H7 (cell line): ENCODE data around the gene SUGCT. TPM values are rescaled to one million over a fixed set of nuclear protein-coding genes. Genes with fewer than 3 reads are reported as not detected.

Experiments
- DNase-seq: peaks from one replicate; pipeline ENCODE4 v3.0.0; 2012
- H3K27me3 ChIP-seq: 2 replicates; pipeline ENCODE4 v1.6.0; 2011; ENCODE audit warnings: mild to moderate bottlenecking, low read length; ENCODE audit not compliant: control insufficient read depth, insufficient read depth
- H3K36me3 ChIP-seq: replicated peaks from 2 replicates; pipeline ENCODE4 v1.5.1; 2011; ENCODE audit warnings: low read length; ENCODE audit not compliant: control insufficient read depth, insufficient read depth
- H3K4me3 ChIP-seq: 2 replicates; pipeline ENCODE4 v1.5.1; 2011; ENCODE audit warnings: low read depth, mild to moderate bottlenecking, control low read depth, low read length, moderate library complexity; ENCODE audit not compliant: insufficient read depth
- total RNA-seq: library from RNA; depleted of rRNA; stranded (reverse); fragments of >200 nt; shearing (Covaris generic); gene quantifications from 2 replicates; pipeline ENCODE4 v1.2.3, GENCODE V29; 2014

Gene SUGCT
- total RNA-seq, 1 experiment from 2014 or later: 4.3 TPM

DNA sequence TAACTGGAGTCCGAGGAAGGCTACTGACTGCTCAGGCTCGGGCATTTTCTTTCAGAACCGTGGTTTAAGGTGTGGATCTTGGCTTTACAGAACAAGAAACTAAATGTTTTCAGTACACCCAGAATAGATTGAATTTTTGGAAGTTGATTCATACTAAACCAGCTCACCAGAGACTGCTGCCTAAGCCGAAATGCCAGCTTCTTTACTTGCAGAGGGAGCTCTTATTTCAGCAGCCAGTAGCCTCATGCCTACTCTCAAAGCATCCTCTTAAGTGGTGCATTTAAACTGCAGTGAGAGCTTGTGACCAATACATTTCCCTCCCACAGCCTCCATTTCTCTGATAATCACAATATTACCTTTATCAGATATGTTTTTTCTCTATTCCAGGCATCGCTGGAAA, 615.1 kb downstream of the SUGCT start:
- no peaks in the 10 kb centered on the region for H3K36me3 ChIP-seq

DNA sequence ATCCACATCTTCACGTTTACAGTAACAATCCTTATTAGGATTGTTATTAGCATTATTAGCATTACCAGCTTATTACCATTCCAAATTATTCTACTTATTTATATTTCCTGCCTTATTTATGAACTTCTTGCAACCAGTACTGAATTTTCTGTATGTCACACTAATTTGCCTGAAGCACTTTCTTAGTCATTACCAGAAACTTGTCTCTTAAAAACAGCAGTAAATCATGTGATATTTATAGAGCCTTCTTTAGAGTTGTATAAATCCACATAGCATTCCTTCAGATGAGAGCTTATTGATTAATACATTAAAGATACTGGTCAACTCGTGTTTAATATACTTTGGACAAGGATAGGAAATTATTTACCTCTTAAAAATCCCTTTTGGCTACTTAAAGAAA, 618.6 kb downstream of the SUGCT start:
- no peaks in the 10 kb centered on the region for H3K27me3 ChIP-seq
- no peak overlapping the region for H3K4me3 ChIP-seq
- H3K36me3 ChIP-seq: no peaks in the 10 kb centered on the region
- no peak for DNase-seq

More for the DNA sequence above, 615.1 kb downstream of the SUGCT start:
- H3K27me3 ChIP-seq: no peaks in the 10 kb centered on the region
- no peak for DNase-seq
- no peak overlapping the region for H3K4me3 ChIP-seq

DNA sequence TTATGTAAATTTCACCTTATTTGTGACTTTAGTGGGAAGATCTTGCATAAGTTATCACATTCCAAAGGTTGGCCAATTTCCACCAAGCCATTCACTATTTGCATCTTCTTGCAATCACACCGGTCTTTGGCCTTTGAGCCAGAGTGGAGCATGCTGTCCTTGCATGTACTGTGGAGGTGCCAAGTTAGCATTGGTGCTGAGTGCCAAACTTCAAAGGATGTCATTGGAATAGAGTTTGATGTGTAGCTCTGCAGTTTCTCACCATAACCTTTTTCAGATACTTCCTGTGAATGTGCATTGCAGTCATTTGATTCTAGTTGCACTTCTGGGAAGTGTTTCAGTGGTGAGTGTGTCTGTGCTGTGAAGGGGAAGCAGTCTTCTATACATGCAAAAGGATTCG, 620.6 kb downstream of the SUGCT start:
- Histone ChIP-seq H3K36me3 (no peaks in the 10 kb centered on the region), H3K27me3 (no peaks in the 10 kb centered on the region), H3K4me3 (no peak overlapping the region)
- DNase-seq: no peak

GRCh38 chr7:40757109-40757508, 622.3 kb downstream of the SUGCT start:
- no peaks in the 10 kb centered on the region for H3K36me3 ChIP-seq
- DNase-seq: peak; percentile 2
- no peaks in the 10 kb centered on the region for H3K27me3 ChIP-seq
- H3K4me3 ChIP-seq: no peak overlapping the region

DNA sequence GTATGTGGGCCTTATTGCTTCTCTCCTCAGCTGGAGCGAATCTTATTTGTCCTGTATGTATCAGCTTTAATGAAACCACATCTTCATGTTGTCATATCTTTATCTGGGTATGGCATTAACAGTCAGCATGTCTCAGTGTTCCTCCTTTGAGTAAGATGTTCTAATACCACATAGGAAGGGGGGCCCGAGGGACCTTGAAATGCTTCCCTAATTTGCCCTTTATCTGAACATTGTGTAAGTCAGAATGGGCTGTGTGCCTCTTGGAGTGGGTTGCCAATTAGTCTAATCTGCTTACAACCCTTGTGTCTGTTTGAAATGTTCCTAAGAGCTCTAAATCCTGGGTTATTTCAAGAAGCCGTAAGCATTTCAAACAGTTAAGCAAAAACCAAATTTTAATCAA, 623.8 kb downstream of the SUGCT start:
- Histone ChIP-seq H3K27me3 (no peaks in the 10 kb centered on the region), H3K36me3 (no peaks in the 10 kb centered on the region), H3K4me3 (no peak overlapping the region)
- no peak for DNase-seq

- Histone ChIP-seq H3K27me3 (no peaks in the 10 kb centered on the region), H3K4me3 (no peak overlapping the region), H3K36me3 (no peaks in the 10 kb centered on the region)
- no peak for DNase-seq
Measured at GRCh38 chr7:40760293-40760964, 625.6 kb downstream of the SUGCT start.

DNA sequence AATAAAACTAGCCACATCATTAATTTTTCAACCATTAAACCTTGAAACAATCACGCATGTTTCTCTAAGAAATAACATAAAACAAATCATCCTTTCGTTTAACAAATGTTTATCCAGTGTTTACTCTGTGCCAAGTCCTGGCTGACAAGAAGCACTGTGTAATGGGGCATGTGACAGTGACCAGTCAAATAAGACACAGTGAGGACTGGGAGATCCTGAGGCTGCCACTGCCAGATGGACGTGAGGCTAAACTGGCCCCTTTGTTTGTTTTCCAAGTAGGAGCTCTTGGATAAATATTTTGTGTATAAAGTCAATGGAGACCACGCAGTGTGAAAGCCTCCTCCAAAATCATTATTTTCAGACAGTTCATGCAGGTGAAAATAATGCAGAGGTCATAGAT, 626.2 kb downstream of the SUGCT start:
- Histone ChIP-seq H3K27me3 (no peaks in the 10 kb centered on the region), H3K4me3 (no peak overlapping the region)
- DNase-seq: no peak

DNA sequence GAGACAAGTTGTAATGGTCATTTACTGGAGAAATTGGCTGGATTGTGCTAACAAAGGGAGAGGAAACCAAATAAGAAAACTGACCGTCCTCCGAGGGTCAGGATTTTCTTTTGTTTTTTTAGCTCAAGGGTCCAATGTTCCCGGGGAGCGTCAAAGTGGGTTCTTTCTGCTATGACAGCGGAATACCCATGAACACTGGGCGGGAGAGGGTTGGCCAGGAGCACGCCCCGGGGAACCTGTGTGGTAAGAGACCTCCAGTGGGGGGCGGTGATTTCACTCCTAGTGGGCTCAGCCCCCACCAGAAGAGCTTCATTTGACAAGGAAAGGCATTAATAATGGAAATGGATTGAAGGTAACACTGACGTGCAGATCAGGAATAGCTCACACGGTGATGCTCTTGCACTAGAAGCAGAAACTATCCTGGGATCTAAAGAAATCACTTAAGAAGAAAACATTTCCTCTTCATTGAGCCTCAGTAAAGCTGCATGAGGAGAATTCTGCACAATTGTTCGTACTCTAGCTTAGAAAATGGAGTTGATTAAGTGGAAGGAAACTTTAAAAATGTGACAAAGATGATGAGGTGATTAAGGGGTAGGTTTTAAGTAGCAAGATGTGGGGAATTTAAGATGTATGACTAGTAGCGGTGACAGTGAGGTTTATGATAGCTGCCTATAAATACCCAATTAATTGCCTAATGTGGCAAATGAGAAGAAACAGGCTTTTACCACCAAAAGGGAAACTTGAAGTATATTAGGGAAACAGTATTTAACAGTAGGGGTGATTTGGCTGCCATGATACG, 627.2 kb downstream of the SUGCT start:
- no peaks in the 10 kb centered on the region for H3K36me3 ChIP-seq
- no peak for DNase-seq

More for the DNA sequence above, 626.2 kb downstream of the SUGCT start:
- H3K36me3 ChIP-seq: no peaks in the 10 kb centered on the region

GRCh38 chr7:40763319-40764287, 628.8 kb downstream of the SUGCT start:
- no peaks in the 10 kb centered on the region for H3K36me3 ChIP-seq
- H3K27me3 ChIP-seq: no peaks in the 10 kb centered on the region
- no peak overlapping the region for H3K4me3 ChIP-seq
- DNase-seq: no peak

More for the DNA sequence above, 627.2 kb downstream of the SUGCT start:
- no peaks in the 10 kb centered on the region for H3K27me3 ChIP-seq
- no peak overlapping the region for H3K4me3 ChIP-seq

GRCh38 chr7:40765639-40766038, 630.8 kb downstream of the SUGCT start:
- Histone ChIP-seq H3K36me3 (no peaks in the 10 kb centered on the region), H3K4me3 (no peak overlapping the region), H3K27me3 (no peaks in the 10 kb centered on the region)
- no peak for DNase-seq

GRCh38 chr7:40772096-40772495, 637.3 kb downstream of the SUGCT start:
- Histone ChIP-seq H3K36me3 (no peaks in the 10 kb centered on the region), H3K27me3 (no peaks in the 10 kb centered on the region), H3K4me3 (no peak overlapping the region)
- no peak for DNase-seq

- H3K27me3 ChIP-seq: no peaks in the 10 kb centered on the region
- no peak for DNase-seq
Measured at GRCh38 chr7:40773656-40774055, 638.9 kb downstream of the SUGCT start.

DNA sequence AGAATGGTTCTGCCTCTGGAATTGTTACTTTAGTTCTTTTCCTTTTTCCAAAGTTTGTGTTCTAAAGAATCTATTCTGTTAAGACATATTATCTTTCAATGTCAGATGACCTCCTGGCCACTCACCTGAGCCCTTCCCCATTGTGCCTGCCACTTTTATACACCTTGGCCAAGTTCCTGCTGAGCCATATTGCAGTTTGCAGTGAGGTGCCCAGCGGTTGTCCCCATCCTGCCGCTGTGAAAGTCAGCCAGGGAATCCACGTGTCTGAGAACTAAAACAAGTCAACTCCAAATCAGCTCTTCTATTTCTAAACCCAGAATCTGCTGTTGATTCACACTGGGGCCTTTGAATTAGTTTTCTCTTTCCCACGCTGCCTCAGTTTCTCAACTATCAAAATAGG, 641.1 kb downstream of the SUGCT start:
- no peaks in the 10 kb centered on the region for H3K36me3 ChIP-seq
- no peak for DNase-seq
- no peaks in the 10 kb centered on the region for H3K27me3 ChIP-seq
- no peak overlapping the region for H3K4me3 ChIP-seq

More at GRCh38 chr7:40773656-40774055, 638.9 kb downstream of the SUGCT start:
- H3K4me3 ChIP-seq: no peak overlapping the region
- no peaks in the 10 kb centered on the region for H3K36me3 ChIP-seq

DNA sequence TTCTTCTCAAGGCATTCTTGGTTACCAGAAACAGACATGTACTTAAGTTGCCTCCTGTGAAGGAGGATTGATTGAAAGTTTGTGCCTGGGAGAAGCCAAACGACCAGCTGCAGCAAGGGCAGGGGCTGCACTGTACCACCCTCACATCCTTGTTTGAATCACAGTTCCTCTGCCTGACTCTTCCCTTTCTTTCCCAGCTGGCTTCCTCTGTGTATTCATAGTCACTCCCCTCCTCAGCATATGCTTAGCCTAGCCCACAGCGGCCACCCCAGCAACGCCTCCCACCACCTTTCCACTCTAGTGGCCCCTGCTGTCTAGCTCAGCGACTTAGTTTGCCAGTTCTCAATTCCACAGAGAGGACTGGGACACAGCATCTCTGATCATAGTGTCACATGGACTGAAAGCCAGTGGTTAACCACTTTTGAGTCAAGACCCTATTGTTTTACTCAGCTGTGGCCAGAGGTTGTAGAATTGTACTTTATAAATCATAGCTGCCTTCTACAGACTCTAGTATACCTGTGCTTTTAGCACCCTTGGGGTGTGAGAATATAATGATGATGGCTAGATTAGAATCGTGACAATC, 643.0 kb downstream of the SUGCT start:
- H3K36me3 ChIP-seq: no peaks in the 10 kb centered on the region
- DNase-seq: no peak
- no peaks in the 10 kb centered on the region for H3K27me3 ChIP-seq
- no peak overlapping the region for H3K4me3 ChIP-seq
